Measurements from ENCODE around the gene SPDYE3. TPM values are rescaled to one million over a fixed set of nuclear protein-coding genes. Genes with fewer than 3 reads are reported as not detected.
"Not testable (repeated sequence)": the region's sequence is repeated elsewhere in the genome, so short reads cannot be mapped to it uniquely, and the experiment has no call there.

SPDYE3 gene
- total RNA-seq, 1 donor from 2014 or later: not detected

- Mint-ChIP-seq H3K27ac (peak overlapping the region; percentile 21), H3K9me3 (no peaks in the 10 kb centered on the region), H3K4me1 (peaks cover 58% of the 10 kb centered on the region), H3K27me3 (no peaks in the 10 kb centered on the region), H3K4me3 (no peak overlapping the region), H3K36me3 (ENCODE audit: low read depth) (peaks cover 48% of the 10 kb centered on the region)
- no peak for TF ChIP-seq CTCF (IDR thresholded peaks at IDR 0.05)
- ChIA-PET CTCF (interaction anchor here (1.4 kb wide), 1 partner anchor 43 kb away, joined by 3 read pairs; no protein-coding TSS in a partner anchor), POLR2A (interaction anchor here (0.7 to 3.1 kb wide), 3 partner anchors 8 to 32 kb away, joined by 3 to 24 read pairs (median 9); no protein-coding TSS in a partner anchor)
- ATAC-seq (ENCODE audit: low read depth) (no peak), DNase-seq (no peak)
- intact Hi-C loops (cut with micrococcal nuclease): no loop called here
Observed at GRCh38 chr7:100364480-100364879, 57.0 kb downstream of the SPDYE3 start.

- Mint-ChIP-seq H3K4me3 (peak overlapping the region; percentile 48), H3K4me1 (peaks cover 68% of the 10 kb centered on the region), H3K27ac (peak overlapping the region; percentile 91)
Observed at GRCh38 chr7:100365998-100366367, 58.5 kb downstream of the SPDYE3 start.

DNA sequence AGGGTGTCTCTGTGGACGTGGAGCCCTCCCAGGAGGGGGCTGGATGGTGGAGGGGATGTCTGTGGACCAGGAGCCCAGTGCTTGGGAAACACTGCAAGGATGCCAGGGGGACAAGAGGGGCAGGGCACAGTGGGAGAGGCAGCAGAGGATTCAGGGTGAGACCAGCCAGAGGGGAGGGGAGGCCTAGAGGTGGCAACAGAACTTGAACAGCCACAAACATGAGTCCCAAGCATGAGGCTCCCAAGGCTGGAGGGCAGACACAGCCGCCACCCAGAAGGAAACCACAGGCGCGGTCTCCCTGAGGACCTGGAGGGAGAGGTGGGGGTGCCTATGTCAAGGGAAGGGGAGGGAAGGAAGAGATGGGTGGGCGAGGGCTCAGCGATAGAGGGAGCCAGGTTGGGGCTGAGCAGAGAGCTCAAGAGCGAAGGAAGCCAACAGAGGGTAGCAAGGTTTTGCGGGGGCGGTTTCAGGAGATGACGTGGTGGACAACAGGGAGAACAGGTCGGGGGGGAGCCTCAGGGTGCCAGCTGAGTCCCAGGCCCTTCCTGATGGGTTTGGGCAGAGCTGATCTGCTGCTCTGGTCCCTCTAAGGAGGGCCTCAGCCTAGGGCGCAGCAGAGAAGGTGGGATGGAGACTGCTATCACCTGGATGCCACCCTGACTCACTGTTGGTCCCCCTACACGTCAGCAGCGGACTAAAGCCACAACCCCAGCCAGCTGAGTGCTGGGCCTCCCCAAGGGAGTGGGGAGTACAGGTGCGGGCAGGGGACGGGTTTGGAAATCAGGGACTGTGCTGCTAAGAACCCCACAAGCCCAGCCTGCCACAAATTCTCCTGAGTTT lies 59.1 kb downstream of the SPDYE3 start:
- ChIA-PET CTCF (interaction anchor here (2.3 kb wide), 1 partner anchor 41 kb away, joined by 12 read pairs; no protein-coding TSS in a partner anchor), POLR2A (interaction anchor here (0.7 to 3.1 kb wide), 8 partner anchors 22 to 155 kb away, joined by 3 to 24 read pairs (median 6); partner anchors contain the start of genes MEPCE, PPP1R35 and ZCWPW1)
- DNase-seq (peak; percentile 42), ATAC-seq (ENCODE audit: low read depth) (peak; percentile 11)
- intact Hi-C loops (cut with micrococcal nuclease): no loop called here
- Mint-ChIP-seq H3K27me3 (no peaks in the 10 kb centered on the region), H3K4me3 (peak overlapping the region; percentile 49), H3K4me1 (peaks cover 74% of the 10 kb centered on the region), H3K36me3 (ENCODE audit: low read depth) (peaks cover 27% of the 10 kb centered on the region), H3K27ac (peak overlapping the region; percentile 91), H3K9me3 (no peaks in the 10 kb centered on the region)
- TF ChIP-seq CTCF (IDR thresholded peaks at IDR 0.05): no peak

More at GRCh38 chr7:100365998-100366367, 58.5 kb downstream of the SPDYE3 start:
- POLR2A ChIA-PET: interaction anchor here (0.7 to 3.1 kb wide), 11 partner anchors 9 to 276 kb away, joined by 3 to 24 read pairs (median 8); partner anchors contain the start of genes LAMTOR4, MEPCE, PPP1R35 and ZCWPW1
- DNase-seq; intact Hi-C loops (cut with micrococcal nuclease); ATAC-seq (ENCODE audit: low read depth); H3K27me3 Mint-ChIP-seq; H3K9me3 Mint-ChIP-seq: not testable (repeated sequence)
- CTCF ChIA-PET: interaction anchor here (2.3 kb wide), 1 partner anchor 41 kb away, joined by 12 read pairs; no protein-coding TSS in a partner anchor
- H3K36me3 Mint-ChIP-seq (ENCODE audit: low read depth): peaks cover 34% of the 10 kb centered on the region

- ATAC-seq (ENCODE audit: low read depth) (no peak), DNase-seq (no peak)
- Mint-ChIP-seq H3K27me3 (no peaks in the 10 kb centered on the region), H3K9me3 (no peaks in the 10 kb centered on the region), H3K4me1 (peaks cover 79% of the 10 kb centered on the region), H3K27ac (peak overlapping the region; percentile 91), H3K4me3 (peak overlapping the region; percentile 9), H3K36me3 (ENCODE audit: low read depth) (peaks cover 21% of the 10 kb centered on the region)
- CTCF ChIA-PET: interaction anchor here (2.3 kb wide), 1 partner anchor 40 kb away, joined by 12 read pairs; no protein-coding TSS in a partner anchor
- intact Hi-C loops (cut with micrococcal nuclease): no loop called here
- POLR2A ChIA-PET: interaction anchor here (0.7 to 3.1 kb wide), 6 partner anchors 22 to 62 kb away, joined by 3 to 24 read pairs (median 6); partner anchors contain the start of genes MEPCE and ZCWPW1
- TF ChIP-seq CTCF (IDR thresholded peaks at IDR 0.05): no peak
Observed at GRCh38 chr7:100367251-100367620, 59.7 kb downstream of the SPDYE3 start.

GRCh38 chr7:100367676-100368613 lies 60.4 kb downstream of the SPDYE3 start:
- Mint-ChIP-seq H3K4me3 (peak overlapping the region; percentile 41), H3K9me3 (no peaks in the 10 kb centered on the region), H3K4me1 (peaks cover 84% of the 10 kb centered on the region), H3K36me3 (ENCODE audit: low read depth) (peaks cover 14% of the 10 kb centered on the region), H3K27me3 (no peaks in the 10 kb centered on the region), H3K27ac (peak overlapping the region; percentile 91)
- CTCF ChIA-PET: interaction anchor here (0.9 to 2.5 kb wide), 3 partner anchors 9 to 40 kb away, joined by 3 to 17 read pairs (median 4); no protein-coding TSS in a partner anchor
- intact Hi-C loops (cut with micrococcal nuclease): no loop called here
- no peak for DNase-seq
- POLR2A ChIA-PET: interaction anchor here (0.6 to 2.4 kb wide), 16 partner anchors 9 to 285 kb away, joined by 3 to 90 read pairs (median 8); partner anchors contain the start of genes FBXO24, LRCH4, MBLAC1 and MEPCE
- no peak for TF ChIP-seq CTCF (IDR thresholded peaks at IDR 0.05)
- peak; percentile 28 for ATAC-seq (ENCODE audit: low read depth)
